IMR-90 (cell line): ENCODE data around the gene RAB20.

Source experiments
- BHLHE40 ChIP-seq: fragments of 150-350 bp; IDR thresholded peaks from 2 replicates; pipeline ENCODE4 v1.6.1; 2016; ENCODE audit warnings: mild to moderate bottlenecking, low read depth, low read length
- CHD1 ChIP-seq: IDR thresholded peaks from 2 replicates; pipeline ENCODE4 v1.6.1; 2012; ENCODE audit warnings: low read depth, low read length, improper control_type of control experiment
- CTCF ChIP-seq: conservative IDR thresholded peaks from 2 replicates; pipeline ENCODE4 v1.5.1; 2012; ENCODE audit warnings: mild to moderate bottlenecking, low read depth, low read length, improper control_type of control experiment
- ELK1 ChIP-seq: fragments of 150-350 bp; IDR thresholded peaks from 2 replicates; pipeline ENCODE4 v1.6.1; 2016; ENCODE audit warnings: low read depth, mild to moderate bottlenecking, low read length, moderate library complexity, borderline replicate concordance
- MAFK ChIP-seq: IDR thresholded peaks from 2 replicates; pipeline ENCODE4 v1.6.1; 2012; ENCODE audit warnings: low read depth, low read length, improper control_type of control experiment
- MAZ ChIP-seq: IDR thresholded peaks from 2 replicates; pipeline ENCODE4 v1.6.1; 2012; ENCODE audit warnings: low read depth, mild to moderate bottlenecking, low read length, improper control_type of control experiment, moderate library complexity, borderline replicate concordance
- MXI1 ChIP-seq: IDR thresholded peaks from 2 replicates; pipeline ENCODE4 v1.6.1; 2012; ENCODE audit warnings: low read depth, mild to moderate bottlenecking, low read length, moderate library complexity, borderline replicate concordance
- POLR2A ChIP-seq: IDR thresholded peaks from 2 replicates; pipeline ENCODE4 v1.6.1; 2012; ENCODE audit warnings: mild to moderate bottlenecking, low read depth, low read length
- RAD21 ChIP-seq: IDR thresholded peaks from 2 replicates; pipeline ENCODE4 v1.6.1; 2012; ENCODE audit warnings: low read length, improper control_type of control experiment
- RFX5 ChIP-seq: IDR thresholded peaks from 2 replicates; pipeline ENCODE4 v1.8.0; 2012; ENCODE audit warnings: low read depth, mild to moderate bottlenecking, low read length, moderate library complexity
- SMC3 ChIP-seq: fragments of 150-350 bp; IDR thresholded peaks from 2 replicates; pipeline ENCODE4 v1.6.1; 2016; ENCODE audit warnings: low read depth, mild to moderate bottlenecking, antibody characterized with exemption, low read length, moderate library complexity
- USF2 ChIP-seq: fragments of 150-350 bp; IDR thresholded peaks from 2 replicates; pipeline ENCODE4 v1.6.1; 2017; ENCODE audit warnings: mild to moderate bottlenecking, antibody characterized with exemption, low read length, low read depth

- TF ChIP-seq CTCF = no peak
- no peak for TF ChIP-seq ELK1
- TF ChIP-seq RFX5 = no peak
- TF ChIP-seq POLR2A = no peak
- no peak for TF ChIP-seq MXI1
- no peak for TF ChIP-seq RAD21
- TF ChIP-seq SMC3 = no peak
- no peak for TF ChIP-seq USF2
- no peak for TF ChIP-seq CHD1
- TF ChIP-seq BHLHE40 = no peak
- no peak for TF ChIP-seq MAZ
- no peak for TF ChIP-seq MAFK
Measured at GRCh38 chr13:110498327-110498726, 63.2 kb downstream of the RAB20 start.
